Hepatocyte (in vitro differentiated cells): Measurements from ENCODE around the gene MARCHF9. TPM values are rescaled to one million over a fixed set of nuclear protein-coding genes. Genes with fewer than 3 reads are reported as not detected.

Experiments used
- DNase-seq: peaks from one replicate; pipeline ENCODE4 v3.0.0-alpha.2; 2016; ENCODE audit warnings: low spot score
- H2AFZ ChIP-seq: fragments of 200-600 bp; sonication (generic); 2 replicates; pipeline ENCODE4 v1.6.0; 2016; ENCODE audit warnings: antibody characterized with exemption, mild to moderate bottlenecking
- H3K27ac ChIP-seq: fragments of 200-600 bp; sonication (generic); 2 replicates; pipeline ENCODE4 v1.5.1; 2016; ENCODE audit warnings: mild to moderate bottlenecking
- H3K27me3 ChIP-seq: fragments of 200-600 bp; sonication (generic); 2 replicates; pipeline ENCODE4 v1.6.1; 2016
- H3K36me3 ChIP-seq: fragments of 200-600 bp; sonication (generic); replicated peaks from 2 replicates; pipeline ENCODE4 v1.5.1; 2016; ENCODE audit warnings: low read depth; ENCODE audit not compliant: insufficient read depth
- H3K4me1 ChIP-seq: fragments of 200-600 bp; sonication (generic); 2 replicates; pipeline ENCODE4 v1.5.1; 2016; ENCODE audit warnings: mild to moderate bottlenecking, moderate library complexity; ENCODE audit not compliant: insufficient read depth
- H3K4me2 ChIP-seq: fragments of 200-600 bp; sonication (generic); 2 replicates; pipeline ENCODE4 v1.6.0; 2016
- H3K4me3 ChIP-seq: fragments of 200-600 bp; sonication (generic); 2 replicates; pipeline ENCODE4 v1.5.1; 2016; ENCODE audit warnings: mild to moderate bottlenecking
- H3K79me2 ChIP-seq: fragments of 200-600 bp; sonication (generic); 2 replicates; pipeline ENCODE4 v1.6.0; 2017; ENCODE audit warnings: mild to moderate bottlenecking
- H3K9me2 ChIP-seq: fragments of 200-600 bp; sonication (generic); replicated peaks from 2 replicates; pipeline ENCODE4 v1.6.0; 2017; ENCODE audit warnings: mild to moderate bottlenecking; ENCODE audit not compliant: insufficient read depth
- H3K9me3 ChIP-seq: fragments of 200-600 bp; sonication (generic); 2 replicates; pipeline ENCODE4 v1.5.1; 2016; ENCODE audit warnings: low read depth, mild to moderate bottlenecking
- H4K20me1 ChIP-seq: fragments of 200-600 bp; sonication (generic); 2 replicates; pipeline ENCODE4 v1.6.0; 2016; ENCODE audit warnings: mild to moderate bottlenecking; ENCODE audit not compliant: insufficient read depth, poor library complexity, severe bottlenecking
- EZH2 ChIP-seq: fragments of 200-600 bp; sonication (generic); IDR thresholded peaks from 2 replicates; pipeline ENCODE4 v1.6.1; 2016; ENCODE audit warnings: antibody characterized with exemption, mild to moderate bottlenecking, borderline replicate concordance
- EZH2phosphoT487 ChIP-seq: fragments of 200-600 bp; sonication (generic); IDR thresholded peaks from one replicate; pipeline ENCODE4 v1.6.1; 2018; ENCODE audit warnings: antibody characterized with exemption, mild to moderate bottlenecking, low read depth, moderate library complexity; ENCODE audit not compliant: unreplicated experiment, severe bottlenecking
- WGBS: methylation state at CpG from one replicate; pipeline ENCODE4 v1.1.6; 2016; ENCODE audit warnings: low lambda C conversion rate; ENCODE audit errors: missing lambda C conversion rate; 5-methylcytosine and 5-hydroxymethylcytosine counted together
- polyA plus RNA-seq: library from polyadenylated mRNA; unstranded; fragments of >200 nt; fragmentation: Nextera tagmentation; extraction: Ambion mirVana; gene quantifications from 2 replicates; pipeline ENCODE4 v1.2.1, GENCODE V29; 2016
- total RNA-seq: library from RNA; depleted of rRNA; stranded (reverse); fragments of >200 nt; gene quantifications from 2 replicates; pipeline ENCODE4 v1.2.3, GENCODE V29; 2014
- TF ChIP-seq, protein P1 (sequence below): fragments of 200-600 bp; sonication (generic); IDR thresholded peaks from 2 replicates; pipeline ENCODE4 v1.5.1; 2016; ENCODE audit warnings: antibody characterized with exemption, mild to moderate bottlenecking; ENCODE audit not compliant: poor library complexity

The MARCHF9 gene
- total and polyA plus RNA-seq, 2 experiments from 2014 or later, result 13.6 to 16.9 TPM

DNA sequence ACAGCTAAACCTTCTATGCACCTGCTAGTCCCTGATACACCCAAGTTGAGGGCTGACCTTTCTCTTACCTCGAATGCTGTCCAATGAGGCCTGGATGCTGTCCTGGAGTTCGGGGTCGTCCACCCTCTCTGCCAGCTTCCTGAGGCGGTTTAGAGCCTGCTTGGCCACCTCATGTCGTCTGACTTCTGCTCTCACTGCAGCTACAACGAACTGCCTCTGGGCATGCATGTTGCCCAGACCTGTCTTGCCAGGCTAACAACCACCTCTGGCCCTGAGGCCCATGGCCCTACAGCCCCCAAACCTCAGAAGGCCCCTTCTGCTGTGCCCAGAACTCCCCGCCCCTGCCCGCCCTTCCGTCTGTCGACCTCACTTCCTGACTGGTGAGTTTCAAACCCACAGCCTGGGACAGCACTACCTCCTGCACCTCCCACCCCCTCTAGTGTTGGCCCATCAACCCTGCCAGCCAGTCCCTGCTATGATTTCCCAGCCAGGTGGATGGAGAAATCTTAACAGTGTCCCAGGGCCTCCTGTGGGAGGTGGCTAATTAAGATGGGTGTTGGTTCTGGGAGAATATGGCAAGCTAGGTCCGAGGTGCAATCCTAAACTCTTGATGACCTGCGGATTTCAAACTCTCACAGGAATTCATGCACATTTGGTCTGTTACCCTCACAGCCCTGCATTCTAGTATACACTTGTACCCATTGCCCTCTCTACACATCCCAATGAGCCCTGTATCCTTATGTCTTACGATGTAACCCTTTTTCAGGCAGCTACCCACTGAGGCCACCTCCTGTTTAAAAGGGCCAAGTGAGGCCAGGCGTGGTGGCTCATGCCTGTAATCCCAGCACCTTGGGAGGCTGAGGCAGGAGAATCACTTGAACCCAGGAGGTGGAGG is 12.8 kb upstream of the MARCHF9 start:
- WGBS, result 54% methylated on average over 14 of the region's 14 CpGs

DNA sequence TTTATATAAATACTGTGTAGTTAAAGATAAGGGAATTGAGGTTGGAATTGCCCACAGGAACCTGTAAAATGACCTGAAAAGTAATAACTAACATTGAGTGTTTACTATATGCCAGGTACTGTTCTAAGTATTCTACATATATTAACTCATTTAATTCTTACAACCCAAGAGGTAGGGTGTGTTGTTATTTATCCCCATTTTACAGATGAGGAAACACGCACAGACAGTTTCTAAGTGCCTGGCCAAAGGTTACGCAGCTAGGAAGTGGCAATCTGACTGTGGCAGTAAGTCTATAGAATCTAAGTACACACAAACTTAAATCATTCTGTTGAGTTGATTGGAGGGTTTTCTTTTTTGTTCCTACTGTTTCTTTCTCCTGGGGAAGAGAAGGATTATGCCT is 11.1 kb upstream of the MARCHF9 start:
- no peaks in the 10 kb centered on the region for H3K9me2 ChIP-seq
- H3K9me3 ChIP-seq, result no peaks in the 10 kb centered on the region
- peak overlapping the region; percentile 58 for H3K4me2 ChIP-seq
- H4K20me1 ChIP-seq, result no peaks in the 10 kb centered on the region
- DNase-seq, result no peak
- H3K4me3 ChIP-seq, result no peak overlapping the region
- H3K27me3 ChIP-seq, result peaks cover 47% of the 10 kb centered on the region
- H3K79me2 ChIP-seq, result peaks cover 4% of the 10 kb centered on the region
- no peak for TF ChIP-seq EZH2phosphoT487
- TF ChIP-seq EZH2, result no peak
- TF ChIP-seq, protein P1, sequence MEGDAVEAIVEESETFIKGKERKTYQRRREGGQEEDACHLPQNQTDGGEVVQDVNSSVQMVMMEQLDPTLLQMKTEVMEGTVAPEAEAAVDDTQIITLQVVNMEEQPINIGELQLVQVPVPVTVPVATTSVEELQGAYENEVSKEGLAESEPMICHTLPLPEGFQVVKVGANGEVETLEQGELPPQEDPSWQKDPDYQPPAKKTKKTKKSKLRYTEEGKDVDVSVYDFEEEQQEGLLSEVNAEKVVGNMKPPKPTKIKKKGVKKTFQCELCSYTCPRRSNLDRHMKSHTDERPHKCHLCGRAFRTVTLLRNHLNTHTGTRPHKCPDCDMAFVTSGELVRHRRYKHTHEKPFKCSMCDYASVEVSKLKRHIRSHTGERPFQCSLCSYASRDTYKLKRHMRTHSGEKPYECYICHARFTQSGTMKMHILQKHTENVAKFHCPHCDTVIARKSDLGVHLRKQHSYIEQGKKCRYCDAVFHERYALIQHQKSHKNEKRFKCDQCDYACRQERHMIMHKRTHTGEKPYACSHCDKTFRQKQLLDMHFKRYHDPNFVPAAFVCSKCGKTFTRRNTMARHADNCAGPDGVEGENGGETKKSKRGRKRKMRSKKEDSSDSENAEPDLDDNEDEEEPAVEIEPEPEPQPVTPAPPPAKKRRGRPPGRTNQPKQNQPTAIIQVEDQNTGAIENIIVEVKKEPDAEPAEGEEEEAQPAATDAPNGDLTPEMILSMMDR, result no peak
- no peak overlapping the region for H2AFZ ChIP-seq
- WGBS, result 94% methylated on average over 2 of the region's 2 CpGs
- H3K27ac ChIP-seq, result no peak overlapping the region
- H3K36me3 ChIP-seq, result peaks cover 3% of the 10 kb centered on the region
- peaks cover 4% of the 10 kb centered on the region for H3K4me1 ChIP-seq

More for the DNA sequence above, 12.8 kb upstream of the MARCHF9 start:
- H3K79me2 ChIP-seq, result no peaks in the 10 kb centered on the region
- no peaks in the 10 kb centered on the region for H4K20me1 ChIP-seq
- H3K9me2 ChIP-seq, result no peaks in the 10 kb centered on the region
- peaks cover 13% of the 10 kb centered on the region for H3K4me1 ChIP-seq
- TF ChIP-seq EZH2 (no peak), EZH2phosphoT487 (no peak)
- TF ChIP-seq, protein P1, result no peak
- no peak overlapping the region for H3K4me3 ChIP-seq
- peaks cover 64% of the 10 kb centered on the region for H3K27me3 ChIP-seq
- no peak for DNase-seq
- no peak overlapping the region for H2AFZ ChIP-seq
- H3K9me3 ChIP-seq, result no peaks in the 10 kb centered on the region
- no peak overlapping the region for H3K4me2 ChIP-seq
- no peak overlapping the region for H3K27ac ChIP-seq
- no peaks in the 10 kb centered on the region for H3K36me3 ChIP-seq

DNA sequence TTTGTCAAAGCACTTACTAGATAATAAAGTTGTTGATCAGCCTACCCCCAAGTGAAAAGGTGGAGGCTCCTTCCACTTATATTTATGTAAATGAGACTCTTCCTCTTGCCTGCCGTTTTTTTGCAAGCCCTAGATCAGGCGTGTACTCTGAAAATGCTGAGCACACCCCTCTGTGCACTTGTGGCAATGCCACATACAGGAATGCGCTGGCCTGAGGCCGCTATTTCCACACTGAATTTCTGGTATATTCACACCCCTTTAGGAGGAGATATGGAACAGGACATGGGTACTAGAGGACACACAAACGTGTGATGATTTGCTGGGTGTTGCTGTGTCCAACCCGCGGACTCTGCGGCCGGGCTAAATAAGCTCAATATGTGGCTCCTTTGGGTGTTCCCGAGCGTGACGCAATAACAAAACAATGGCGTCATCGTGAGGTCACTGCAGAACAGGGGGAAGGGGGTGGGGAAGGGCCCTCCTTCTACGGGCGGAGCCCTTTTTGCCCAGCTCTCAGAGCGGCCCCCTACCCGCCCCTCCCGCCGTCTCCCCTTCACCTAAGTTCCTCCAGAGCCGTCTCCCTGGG is 10.6 kb upstream of the MARCHF9 start:
- Histone ChIP-seq H3K4me2 (peak overlapping the region; percentile 58), H3K36me3 (peaks cover 3% of the 10 kb centered on the region), H3K9me2 (no peaks in the 10 kb centered on the region), H4K20me1 (no peaks in the 10 kb centered on the region), H3K79me2 (peaks cover 9% of the 10 kb centered on the region), H3K27me3 (peaks cover 42% of the 10 kb centered on the region), H3K9me3 (no peaks in the 10 kb centered on the region), H3K27ac (peak overlapping the region; percentile 97), H3K4me1 (peaks cover 4% of the 10 kb centered on the region), H2AFZ (no peak overlapping the region), H3K4me3 (no peak overlapping the region)
- no peak for TF ChIP-seq EZH2phosphoT487
- no peak for TF ChIP-seq EZH2
- TF ChIP-seq, protein P1, result no peak
- WGBS, result 45% methylated on average over 15 of the region's 21 CpGs
- no peak for DNase-seq
